TTC549 (cell line): ENCODE results near the gene NUDT19.
"Not testable (repeated sequence)": the region's sequence is repeated elsewhere in the genome, so short reads cannot be mapped to it uniquely, and the experiment has no call there.

Experiments used
- FAIRE-seq: peaks from 2 replicates; lab custom pipeline; 2012; peaks lifted over from hg19 to GRCh38; lab: Jason Lieb, UNC

Gene NUDT19

DNA sequence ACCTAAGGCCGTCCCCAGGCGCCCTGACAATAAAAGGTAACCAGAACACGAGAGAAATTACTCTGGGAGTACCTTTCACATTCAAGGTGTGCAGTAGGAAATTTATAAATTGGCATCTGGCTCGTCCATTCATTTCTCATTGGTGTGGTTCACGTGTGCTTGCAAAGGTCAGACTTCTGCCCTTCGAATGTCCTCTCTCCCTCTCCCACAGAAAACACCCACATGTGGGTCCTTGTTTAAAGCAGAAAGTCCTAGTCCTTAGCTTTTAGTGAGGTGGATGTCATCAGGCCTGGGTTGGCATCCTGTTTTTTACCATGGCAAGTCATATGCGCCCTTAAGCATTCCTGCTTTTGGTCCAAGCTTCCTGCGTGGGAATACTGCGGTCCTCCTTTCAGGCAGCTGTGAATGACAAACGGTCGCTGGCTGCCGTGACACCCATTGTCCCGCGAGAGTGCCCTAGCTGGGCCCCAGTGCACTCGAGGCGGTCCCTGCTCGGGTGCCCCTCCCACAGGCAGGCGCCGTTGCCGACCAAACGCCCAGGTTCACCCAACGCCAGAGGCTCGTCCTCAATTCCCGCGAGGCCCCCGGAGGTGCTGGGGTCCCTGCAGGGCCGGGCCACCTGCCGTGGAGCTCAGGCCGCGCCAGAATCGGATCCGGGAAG, at the start of gene NUDT19:
TSS of gene NUDT19 (plus strand) at position 531 of the 661 bp plus-strand sequence. CDS start 140 bp downstream, outside the sequence.
- FAIRE-seq = no peak

DNA sequence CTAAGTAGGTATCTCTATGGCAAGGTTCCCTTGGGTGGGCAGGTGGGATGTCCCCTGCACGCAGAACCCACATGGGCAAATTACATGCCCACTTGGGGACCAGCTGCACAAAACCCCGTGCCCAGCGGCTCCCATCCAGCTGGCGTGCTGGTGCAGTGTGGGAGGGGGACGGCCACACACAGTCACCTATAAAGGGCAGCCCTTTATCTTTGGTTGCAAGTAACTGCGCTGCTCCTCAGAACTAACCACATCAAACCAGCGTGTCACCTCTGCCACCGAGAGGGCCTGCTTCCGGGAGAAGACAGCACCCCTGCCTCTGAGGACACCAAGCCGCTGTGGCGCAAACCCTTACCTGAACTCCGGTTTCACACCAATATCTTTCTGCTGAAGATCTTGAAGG, 48.9 kb upstream of the NUDT19 start:
- FAIRE-seq = no peak

- no peak for FAIRE-seq
Measured at GRCh38 chr19:32646556-32646955, 45.1 kb upstream of the NUDT19 start.

DNA sequence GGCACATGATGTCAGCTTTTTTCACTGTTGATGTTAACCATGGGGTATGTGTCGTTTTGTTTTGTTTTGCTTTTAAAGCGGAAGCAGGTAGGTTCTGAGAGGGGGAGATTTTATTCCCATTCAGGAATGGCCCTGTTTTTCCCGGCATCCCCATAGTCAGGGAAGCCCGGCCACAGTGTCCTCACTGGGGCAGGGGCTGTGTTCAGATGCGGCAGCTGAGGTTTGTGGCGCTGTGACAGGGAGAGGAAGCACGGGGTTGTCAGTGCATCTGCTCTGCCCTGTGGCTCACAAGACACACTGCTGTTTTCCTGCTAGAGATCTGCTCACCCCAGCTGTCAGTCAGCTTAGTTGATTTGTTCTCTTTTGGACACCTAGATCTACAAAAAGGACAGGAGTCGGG, 44.3 kb upstream of the NUDT19 start:
- no peak for FAIRE-seq

DNA sequence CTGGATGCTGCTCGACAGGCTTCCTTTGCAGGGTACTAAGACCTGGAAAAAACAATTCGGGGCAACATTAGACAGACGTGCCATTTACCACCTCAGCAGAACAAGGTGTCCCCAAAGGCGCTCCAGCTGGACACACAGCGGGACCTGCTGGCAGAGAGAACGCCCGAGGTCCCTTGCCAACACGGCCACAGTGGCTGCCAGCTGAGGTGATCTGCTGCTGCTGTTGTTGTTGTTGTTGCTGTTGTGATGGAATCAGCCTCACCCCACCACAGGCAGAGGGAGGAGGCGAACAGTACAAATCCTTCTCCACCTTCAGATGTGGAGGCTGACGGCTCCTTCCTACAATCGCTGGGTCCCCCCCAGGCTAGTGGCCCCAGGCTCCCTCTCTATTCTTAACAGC, 41.9 kb upstream of the NUDT19 start:
- no peak for FAIRE-seq

DNA sequence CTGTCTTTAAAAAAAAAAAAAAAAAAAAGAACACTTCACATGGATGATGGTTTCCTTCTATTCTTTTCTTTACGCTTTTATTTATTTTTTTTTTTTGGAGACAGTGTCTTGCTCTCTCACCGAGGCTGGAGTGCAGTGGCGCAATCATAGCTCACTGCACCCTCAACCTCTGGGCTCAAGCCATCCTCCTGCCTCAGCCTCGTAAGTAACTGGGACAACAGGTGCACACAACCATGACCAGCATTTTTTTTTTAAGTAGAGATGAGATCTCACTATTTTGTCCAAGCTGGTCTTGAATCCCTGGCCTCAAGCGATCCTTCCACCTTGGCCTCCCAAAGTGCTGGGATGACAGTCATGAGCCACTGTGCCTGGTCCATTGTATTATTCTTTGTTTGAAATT, 41.0 kb upstream of the NUDT19 start:
- no peak for FAIRE-seq

- no peak for FAIRE-seq
Measured at GRCh38 chr19:32651729-32652140, 39.9 kb upstream of the NUDT19 start.

GRCh38 chr19:32652331-32652730, 39.3 kb upstream of the NUDT19 start:
- FAIRE-seq = not testable (repeated sequence)

DNA sequence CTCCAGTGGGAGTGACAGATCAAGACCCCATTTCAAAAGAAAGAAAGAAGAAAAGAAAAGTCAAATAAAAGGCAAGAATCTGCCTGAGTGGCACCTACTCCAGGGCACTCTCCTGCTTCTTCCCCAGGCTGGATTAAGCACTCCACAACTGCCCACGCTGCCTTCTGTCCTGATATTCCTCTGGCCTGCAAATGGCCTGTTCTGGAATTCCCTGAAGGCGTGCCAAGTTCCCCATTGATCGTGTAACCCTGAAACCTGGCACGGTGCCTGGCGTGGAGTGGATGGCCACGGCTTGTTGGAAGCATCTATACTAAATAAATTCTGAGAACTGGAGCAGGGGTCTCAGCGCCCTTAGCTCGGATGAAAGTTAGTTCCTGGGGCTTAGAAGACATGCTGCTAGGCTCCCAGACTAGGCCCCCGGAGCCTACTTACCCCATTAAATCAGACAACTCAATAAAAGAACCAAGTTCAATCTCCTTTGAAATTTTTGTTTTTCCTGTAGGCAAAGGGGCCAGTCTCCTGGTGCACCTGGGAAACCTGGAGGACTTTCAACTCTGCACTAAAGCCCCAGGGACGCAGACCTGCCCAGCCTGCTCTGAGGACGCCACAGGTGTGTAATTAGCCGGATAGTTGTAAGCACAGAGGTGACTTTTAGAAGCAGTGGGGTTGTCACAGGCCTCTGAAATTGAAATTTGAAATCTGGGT, 38.6 kb upstream of the NUDT19 start:
- no peak for FAIRE-seq

DNA sequence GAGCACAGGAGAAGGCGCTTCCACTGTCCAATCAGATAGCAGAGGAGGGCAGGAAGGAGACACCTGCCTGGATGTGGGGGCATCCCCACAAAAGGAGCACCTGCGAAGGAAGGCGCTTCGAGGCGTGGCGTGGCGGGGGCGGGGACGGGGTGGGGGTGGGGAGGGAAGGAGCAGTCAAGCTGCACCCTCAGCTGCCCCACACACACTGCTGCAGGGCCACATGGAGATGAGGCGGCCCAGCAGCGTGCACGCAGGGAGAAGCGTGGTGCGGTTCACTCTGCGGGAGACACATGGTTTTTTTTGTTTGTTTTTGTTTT, 38.1 kb upstream of the NUDT19 start:
- FAIRE-seq = no peak

DNA sequence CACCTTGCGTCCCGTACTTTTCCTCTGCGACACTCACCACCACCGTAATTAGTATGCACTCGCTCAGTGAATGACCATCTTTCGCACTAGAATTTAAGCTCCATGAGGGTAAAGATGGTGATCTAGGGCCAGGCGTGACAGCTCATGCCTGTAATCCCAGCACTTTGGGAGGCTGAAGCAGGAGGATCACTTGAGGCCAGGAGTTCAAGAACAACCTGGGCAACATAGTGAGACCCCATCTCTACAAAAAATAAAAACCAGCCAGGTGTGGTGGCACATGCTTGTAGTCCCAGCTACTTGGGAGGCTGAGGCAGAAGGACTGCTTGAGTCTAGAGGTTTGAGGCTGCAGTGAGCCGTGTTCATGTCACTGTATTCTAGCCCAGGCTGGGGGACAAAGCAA, 35.2 kb upstream of the NUDT19 start:
- not testable (repeated sequence) for FAIRE-seq

DNA sequence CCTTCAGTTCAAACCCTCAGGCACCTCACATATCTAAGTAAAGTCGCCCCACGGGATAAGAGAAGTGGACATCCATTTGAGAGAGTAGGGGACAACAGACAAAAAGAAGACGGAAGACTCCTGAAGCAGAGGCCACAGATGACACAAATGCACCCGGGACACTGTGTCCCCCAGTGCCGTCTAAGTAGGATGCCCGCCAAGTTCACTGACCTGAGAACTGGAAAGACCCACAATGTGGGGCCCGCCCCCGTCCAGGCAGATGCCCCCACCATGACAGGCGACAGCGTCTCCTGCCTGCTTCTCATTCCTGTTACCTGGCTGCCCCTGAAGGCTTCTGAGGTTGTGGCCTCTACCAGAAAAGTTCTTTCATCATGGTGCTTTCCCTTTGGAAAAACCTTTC, 33.5 kb upstream of the NUDT19 start:
- no peak for FAIRE-seq

DNA sequence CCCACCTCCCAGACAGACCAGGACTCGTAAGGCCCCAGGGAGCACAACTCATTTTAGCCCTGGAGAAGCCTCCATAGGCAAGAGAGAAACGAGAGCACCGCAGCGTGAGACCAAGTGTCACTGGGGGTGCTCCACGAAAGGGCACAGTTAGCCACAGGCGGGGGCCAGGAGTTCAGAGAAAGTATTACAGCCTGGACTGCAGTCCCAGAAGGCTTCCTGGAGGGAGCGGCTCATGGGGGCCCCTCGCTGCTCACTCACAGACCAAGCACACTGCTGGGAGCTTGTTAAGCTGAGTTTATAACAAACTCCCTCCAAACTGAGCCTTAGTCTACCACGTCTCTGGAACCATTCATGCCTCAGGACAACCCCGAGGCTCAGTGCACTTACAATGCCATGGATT, 33.1 kb upstream of the NUDT19 start:
- no peak for FAIRE-seq

- no peak for FAIRE-seq
Measured at GRCh38 chr19:32661318-32661717, 30.3 kb upstream of the NUDT19 start.

- no peak for FAIRE-seq
Measured at GRCh38 chr19:32662186-32662585, 29.4 kb upstream of the NUDT19 start.

DNA sequence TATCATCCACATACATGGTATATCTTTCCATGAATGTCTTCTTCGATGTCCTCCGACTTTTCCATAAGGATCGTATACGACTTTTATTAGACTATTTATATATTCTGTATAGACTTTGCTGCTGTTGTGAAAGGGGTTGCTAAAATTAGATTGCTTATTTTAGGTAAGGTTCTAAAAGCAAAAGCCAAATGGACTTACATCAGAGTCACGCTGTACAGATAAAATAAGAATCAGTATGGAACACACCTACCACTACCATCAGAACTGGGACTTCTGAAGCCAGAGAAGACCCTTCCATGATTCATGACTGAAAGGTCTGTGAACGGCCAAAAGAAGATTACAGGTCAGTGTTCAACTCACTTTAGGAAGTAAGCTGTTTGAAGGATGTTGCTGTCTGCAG, 25.5 kb upstream of the NUDT19 start:
- no peak for FAIRE-seq

DNA sequence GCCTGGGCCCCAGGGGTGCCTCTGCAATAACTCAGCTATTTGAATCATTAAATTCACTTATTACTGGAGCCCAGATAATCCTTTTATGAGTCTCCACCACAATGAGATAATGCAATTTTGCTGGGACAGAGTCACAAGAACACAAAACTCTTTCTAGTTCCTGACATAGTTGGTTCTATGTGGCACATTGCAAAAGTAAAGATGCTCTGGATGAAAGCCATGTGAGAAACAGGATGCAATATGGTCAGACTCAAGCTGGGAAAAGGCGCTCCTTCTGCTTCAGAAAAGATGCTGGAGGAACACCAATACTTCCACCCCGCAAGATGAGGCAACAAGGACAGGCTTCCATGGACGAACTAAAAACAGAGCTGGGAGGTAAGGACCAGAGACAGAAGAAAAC, 22.3 kb upstream of the NUDT19 start:
- FAIRE-seq = no peak

- no peak for FAIRE-seq
Measured at GRCh38 chr19:32671883-32672593, 19.6 kb upstream of the NUDT19 start.

DNA sequence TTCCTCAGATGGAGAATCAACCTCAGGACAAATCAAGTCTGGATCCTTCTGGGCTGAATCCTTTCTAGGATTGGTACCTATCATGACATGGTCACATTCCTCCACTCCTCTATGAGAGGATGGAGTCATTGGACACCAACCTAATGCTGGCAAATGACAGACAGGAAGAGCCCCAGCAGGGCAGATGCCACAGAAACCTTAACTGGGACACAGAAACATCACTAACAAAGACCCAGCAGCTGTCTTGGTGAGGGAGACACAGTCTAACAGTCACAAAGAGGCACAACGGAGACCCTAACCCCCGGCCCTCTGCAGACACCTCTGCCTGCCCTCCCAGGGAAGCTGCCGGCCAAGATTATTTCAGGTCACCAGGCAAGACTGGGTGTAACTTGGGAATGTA, 18.8 kb upstream of the NUDT19 start:
- no peak for FAIRE-seq

DNA sequence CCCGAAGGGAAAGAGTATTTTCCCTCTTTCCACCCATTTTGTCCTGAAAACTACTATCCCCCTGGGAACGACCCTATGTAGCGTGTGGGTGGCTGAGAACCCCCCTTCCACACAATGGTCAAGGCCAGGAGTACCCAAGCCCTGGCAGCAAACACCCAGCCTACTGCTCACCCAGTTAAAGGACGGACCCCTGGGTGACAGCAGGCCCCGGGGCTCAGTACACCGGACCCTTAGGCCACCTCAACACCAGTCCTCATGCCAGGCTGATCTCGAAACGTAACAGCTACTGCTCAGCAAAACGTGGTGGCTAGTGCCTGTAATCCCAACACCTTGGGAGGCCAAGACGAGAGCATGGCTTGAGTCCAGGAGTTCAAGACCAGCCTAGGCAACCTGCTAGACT, 18.0 kb upstream of the NUDT19 start:
- FAIRE-seq = no peak

DNA sequence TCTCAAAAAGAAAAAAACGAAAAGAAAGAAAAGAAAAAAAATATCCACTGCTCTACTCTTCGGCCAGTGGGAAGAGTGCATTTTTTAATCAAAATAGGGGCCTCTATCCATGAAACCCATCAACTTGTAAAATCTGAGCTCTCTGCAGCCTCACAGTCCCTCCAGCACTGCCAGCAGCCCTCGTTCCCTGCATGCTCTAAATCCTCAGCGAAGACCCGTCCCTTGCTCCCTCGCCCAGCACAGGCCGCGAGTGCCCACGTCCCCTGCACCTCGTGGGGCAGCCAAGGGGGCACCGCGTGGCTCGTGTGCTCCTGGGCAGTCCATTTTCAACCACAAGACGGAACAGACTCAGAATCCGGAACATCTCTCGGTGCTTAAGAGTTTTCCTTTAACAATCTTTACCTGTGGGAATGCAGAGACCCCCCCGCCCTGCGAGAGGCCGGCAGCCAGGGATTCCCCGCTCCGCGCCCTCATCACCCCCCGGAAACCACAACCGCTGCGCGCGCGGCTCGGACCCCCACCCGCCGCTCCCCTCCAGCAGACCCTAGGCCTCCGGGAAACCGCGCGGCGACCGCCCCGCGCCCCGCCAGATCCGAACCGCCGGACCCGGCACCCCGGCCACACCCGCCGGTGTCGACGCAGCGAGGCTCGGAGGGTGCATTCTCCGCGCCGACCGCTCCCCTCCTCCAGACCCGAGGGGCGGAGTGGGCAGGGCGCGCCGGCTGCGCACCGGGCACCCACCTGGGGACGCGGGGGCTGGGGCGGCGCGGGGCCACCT, 17.3 kb upstream of the NUDT19 start:
- no peak for FAIRE-seq

- peak; percentile 76 for FAIRE-seq
Measured at GRCh38 chr19:32674931-32675719, 16.5 kb upstream of the NUDT19 start, which contains the start of gene ANKRD27. ANKRD27 (minus strand) TSS chr19:32675180; CDS start chr19:32659015, 16,165 bp downstream.
